K562 (cell line): ENCODE data around the gene KCNIP2. TPM values are rescaled to one million over a fixed set of nuclear protein-coding genes. Genes with fewer than 3 reads are reported as not detected.

Experiments used
- ATAC-seq: fragments of 200-7000 bp; cut with Tn5 transposase; 3 replicates; pipeline ENCODE4 v1.9.1; 2020; ENCODE audit warnings: moderate library complexity
- BruUV-seq: library from RNA; stranded (reverse); fragments of 400-500 nt; replicated peaks from 2 replicates; lab custom pipeline; 2021; lab: Mats Ljungman, UMichigan
- CTCF ChIA-PET: fragments of 300-600 bp; formaldehyde crosslinking; extraction: SDS; loops from one replicate; lab custom pipeline; 2021; ENCODE audit warnings: low intra/inter-chr PET ratio; lab: Yijun Ruan, JAX
- POLR2A ChIA-PET: fragments of 300-600, 350-650 bp; sonication (Branson Sonifier 250); formaldehyde crosslinking; extraction: SDS; loops from one replicate; lab custom pipeline; 2021; ENCODE audit warnings: antibody characterized with exemption, inconsistent platforms; lab: Yijun Ruan, JAX
- DNase-seq, 4 experiments: peaks; one replicate each; pipeline versions ENCODE4 v3.0.0 to v3.0.0-alpha.2; 2011 to 2018; ENCODE audit warnings: low spot score in 3 of 4, mixed read lengths in 3 of 4; ENCODE audit errors: extremely low read depth in 1 of 4
- FAIRE-seq: peaks from 2 replicates; lab custom pipeline; 2011; peaks lifted over from hg19 to GRCh38; lab: Jason Lieb, UNC
- H2AFZ ChIP-seq: 2 replicates; pipeline ENCODE4 v1.6.0; 2011; ENCODE audit warnings: low read depth, low read length, control low read depth, inconsistent platforms
- H3K27ac ChIP-seq: fragments of 200-600 bp; 3 replicates; pipeline ENCODE4 v1.8.0; 2011; ENCODE audit warnings: low read depth, mild to moderate bottlenecking, control low read depth, inconsistent platforms, low read length, moderate library complexity, mixed read lengths; ENCODE audit errors: extremely low read depth
- H3K27me3 ChIP-seq, 2 experiments: fragments of 300-600 bp in 1 of 2; 2 replicates in 1 of 2; 3 replicates in 1 of 2; pipeline versions ENCODE4 v1.6.0 to v1.8.0; 2011; ENCODE audit warnings: inconsistent platforms in 2 of 2, low read length in 2 of 2, mild to moderate bottlenecking in 1 of 2, mixed read lengths in 1 of 2, moderate library complexity in 1 of 2; ENCODE audit not compliant: control insufficient read depth in 2 of 2, insufficient read depth in 2 of 2
- H3K36me3 ChIP-seq: fragments of 300-600 bp; 3 replicates; pipeline ENCODE4 v1.8.0; 2011; ENCODE audit warnings: mild to moderate bottlenecking, low read length, inconsistent platforms; ENCODE audit not compliant: control insufficient read depth, insufficient read depth
- H3K4me1 ChIP-seq, 2 experiments: fragments of 200-600 bp in 1 of 2; replicated peaks in 1 of 2; 2 replicates in 1 of 2; 3 replicates in 1 of 2; pipeline versions ENCODE4 v1.5.1 to v1.8.0; 2011; ENCODE audit warnings: inconsistent platforms in 2 of 2, low read length in 2 of 2, mild to moderate bottlenecking in 1 of 2, mixed read lengths in 1 of 2, moderate library complexity in 1 of 2; ENCODE audit not compliant: control insufficient read depth in 2 of 2, insufficient read depth in 2 of 2
- H3K4me2 ChIP-seq: 2 replicates; pipeline ENCODE4 v1.6.1; 2011; ENCODE audit warnings: low read length, control low read depth, inconsistent platforms, mixed read lengths; ENCODE audit not compliant: insufficient read depth
- H3K4me3 ChIP-seq: fragments of 200-600 bp; sonication (generic), shearing (Covaris generic); 2 replicates; pipeline ENCODE4 v1.5.1; 2016; ENCODE audit warnings: control low read depth, inconsistent platforms
- H3K79me2 ChIP-seq: fragments of 200-600 bp; 3 replicates; pipeline ENCODE4 v1.8.0; 2011; ENCODE audit warnings: low read length, inconsistent platforms; ENCODE audit not compliant: control insufficient read depth, insufficient read depth
- H3K9ac ChIP-seq, 2 experiments: 2 replicates each; pipeline versions ENCODE4 v1.6.0 to v1.6.1; 2011; ENCODE audit warnings: low read depth in 2 of 2, low read length in 2 of 2, control low read depth in 1 of 2, inconsistent platforms in 1 of 2, mild to moderate bottlenecking in 1 of 2, mixed read lengths in 1 of 2; ENCODE audit not compliant: insufficient read depth in 1 of 2
- H3K9me1 ChIP-seq: one replicate; pipeline ENCODE4 v1.6.0; 2011; ENCODE audit warnings: inconsistent platforms, mild to moderate bottlenecking, low read length, moderate library complexity; ENCODE audit not compliant: control insufficient read depth, insufficient read depth
- H3K9me3 ChIP-seq: replicated peaks from 2 replicates; pipeline ENCODE4 v1.5.1; 2011; ENCODE audit warnings: low read depth, low read length, inconsistent platforms; ENCODE audit not compliant: control insufficient read depth, insufficient read depth
- H4K20me1 ChIP-seq: replicated peaks from 2 replicates; pipeline ENCODE4 v1.6.1; 2011; ENCODE audit warnings: low read length, inconsistent platforms, mixed read lengths; ENCODE audit not compliant: control insufficient read depth, insufficient read depth
- CREM ChIP-seq: IDR thresholded peaks from 2 replicates; pipeline ENCODE4 v1.6.1; 2014; ENCODE audit warnings: antibody characterized with exemption, low read depth
- FUS ChIP-seq: fragments of 200-400 bp; formaldehyde crosslinking; optimal IDR thresholded peaks from 2 replicates; pipeline ENCODE3; 2017; ENCODE audit warnings: low read depth, low read length
- HNRNPUL1 ChIP-seq: fragments of 200-400 bp; formaldehyde crosslinking; IDR thresholded peaks from 2 replicates; pipeline ENCODE4 v1.6.1; 2017; ENCODE audit warnings: low read length
- MIER1 ChIP-seq: fragments of 450-650 bp; IDR thresholded peaks from 2 replicates; pipeline ENCODE4 v1.6.1; 2016; ENCODE audit warnings: antibody characterized with exemption, mild to moderate bottlenecking, low read depth
- SAP30 ChIP-seq: fragments of 200-600 bp; sonication (generic); IDR thresholded peaks from 2 replicates; pipeline ENCODE4 v1.6.1; 2012; ENCODE audit warnings: borderline replicate concordance, low read depth, mild to moderate bottlenecking, moderate library complexity, low read length, control low read depth, inconsistent platforms; ENCODE audit not compliant: insufficient read depth, poor library complexity, severe bottlenecking
- SP1 ChIP-seq: sonication (generic); formaldehyde crosslinking; IDR thresholded peaks from 2 replicates; pipeline ENCODE4 v1.8.1; 2022; ENCODE audit warnings: mild to moderate bottlenecking, missing genetic modification reagents
- U2AF2 ChIP-seq: fragments of 200-400 bp; formaldehyde crosslinking; optimal IDR thresholded peaks from 2 replicates; pipeline ENCODE3; 2017; ENCODE audit warnings: low read depth, mild to moderate bottlenecking, low read length
- ZBTB26 ChIP-seq: fragments of 450-650 bp; formaldehyde crosslinking; IDR thresholded peaks from 2 replicates; pipeline ENCODE4 v1.4.0; 2022; ENCODE audit warnings: missing genetic modification characterization
- ZNF239 ChIP-seq: fragments of 250-450 bp; sonication (Bioruptor Pico); IDR thresholded peaks from 2 replicates; pipeline ENCODE4 v1.4.0; 2020; ENCODE audit warnings: mild to moderate bottlenecking
- ZNF586 ChIP-seq: fragments of 450-650 bp; formaldehyde crosslinking; conservative IDR thresholded peaks from 2 replicates; pipeline ENCODE4 v1.4.0; 2020; ENCODE audit warnings: mild to moderate bottlenecking, moderate library complexity
- WGBS: fragments of 100-300 bp; shearing (Covaris generic); methylation state at CpG from one replicate; pipeline ENCODE4 v1.1.6; 2016; ENCODE audit warnings: low coverage, mixed read lengths; ENCODE audit not compliant: insufficient coverage; ENCODE audit errors: missing lambda C conversion rate; 5-methylcytosine and 5-hydroxymethylcytosine counted together
- in situ Hi-C: fragments of 300-500 bp; cut with MboI; formaldehyde crosslinking; loops from 4 replicates; pipeline ENCODE4 v1.15.0; 2018; ENCODE audit warnings: inconsistent platforms, mixed read lengths
- intact Hi-C: fragments of 100-400 bp; cut with micrococcal nuclease; formaldehyde crosslinking; loops from 2 replicates; pipeline ENCODE4 v1.14.2; 2022
- polyA plus RNA-seq, 8 experiments: library from polyadenylated mRNA; depleted of rRNA in 4 of 8; stranded (reverse) in 5 of 8; unstranded in 3 of 8; fragments of >200 nt; fragmentation: Nextera tagmentation in 2 of 8; fragmentation: Illumina TruSeq in 1 of 8; extraction: Ambion mirVana in 2 of 8; extraction: Trizol in 1 of 8; gene quantifications; 2 replicates each; pipeline versions ENCODE4 v1.2.1 to v1.2.3, GENCODE V29; 2011 to 2014; ENCODE audit warnings: inconsistent platforms in 1 of 8, missing spikeins in 1 of 8
- total RNA-seq, 7 experiments: library from RNA; depleted of rRNA in 6 of 7; stranded (reverse); fragments of >200 nt in 6 of 7; fragmentation: Illumina TruSeq in 2 of 7; extraction: Trizol in 2 of 7; gene quantifications; 2 replicates each; pipeline versions ENCODE4 v1.2.1 to v1.2.3, GENCODE V29; 2011 to 2021; ENCODE audit warnings: low replicate concordance in 1 of 7

KCNIP2 gene
- total and polyA plus RNA-seq, 9 of the 15 experiments (the other 6 are each of a cell fraction or from before 2014, with no cell fraction given) = 2.5 to 7.6 (median 4.1) TPM

- TF ChIP-seq CREM = no peak
- TF ChIP-seq, all 486 proteins: peak for 0
Measured at GRCh38 chr10:101888251-101888949, 44.8 kb upstream of the KCNIP2 start (continued).

GRCh38 chr10:101887775-101888174, 44.2 kb upstream of the KCNIP2 start:
- no peak overlapping the region for H3K9ac ChIP-seq
- FAIRE-seq (no peak), ATAC-seq (no peak), DNase-seq (no peak)
- H3K36me3 ChIP-seq = no peaks in the 10 kb centered on the region
- H3K4me3 ChIP-seq = no peak overlapping the region
- no peaks in the 10 kb centered on the region for H3K27me3 ChIP-seq
- no peak overlapping the region for H2AFZ ChIP-seq
- no peaks in the 10 kb centered on the region for H3K79me2 ChIP-seq
- H3K27ac ChIP-seq = no peak overlapping the region
- in situ Hi-C loops (no loop called here), intact Hi-C loops (no loop called here)
- ChIA-PET POLR2A (no interaction called here), CTCF (no interaction called here)
- BruUV-seq = no TSS peak
- H3K4me2 ChIP-seq = no peak overlapping the region
- no peaks in the 10 kb centered on the region for H4K20me1 ChIP-seq
- H3K4me1 ChIP-seq = no peaks in the 10 kb centered on the region
- no peaks in the 10 kb centered on the region for H3K9me1 ChIP-seq
- TF ChIP-seq ZBTB26 (CRISPR knock-in tag) (no peak), ZNF239 (CRISPR knock-in tag) (no peak), ZNF586 (CRISPR knock-in tag) (no peak), SAP30 (no peak), MIER1 (no peak), FUS (no peak), SP1 (CRISPR knock-in tag) (no peak), HNRNPUL1 (no peak), U2AF2 (no peak)
- WGBS = no CpG with 5 or more reads among the region's 5 CpGs
- H3K9me3 ChIP-seq = no peaks in the 10 kb centered on the region
